ENCODE measurements around the gene INHBC.

DNA sequence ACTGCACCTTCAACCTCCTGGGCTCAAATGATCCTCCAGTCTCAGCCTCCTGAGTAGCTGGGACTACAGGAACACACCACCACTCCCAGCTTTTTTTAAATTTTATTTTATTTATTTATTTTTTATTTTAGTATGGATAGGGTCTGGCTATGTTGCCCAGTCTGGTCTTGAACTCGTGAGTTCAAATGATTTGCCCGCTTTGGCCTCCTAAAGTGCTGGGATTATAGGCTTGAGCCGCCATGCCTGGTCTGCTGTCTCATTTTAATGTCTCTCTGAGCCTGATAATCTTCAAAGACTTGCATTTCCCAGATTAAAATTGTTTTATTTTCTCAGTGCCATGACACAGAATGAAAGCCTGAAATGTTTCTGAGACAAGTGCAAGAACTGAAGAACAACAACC is 1.2 kb upstream of the INHBC start:
- TF ChIP-seq POLR2A (IDR thresholded peaks at IDR 0.05; ENCODE audit: low read length), result no peak
- no peak for TF ChIP-seq GATA1 (IDR thresholded peaks at IDR 0.05; ENCODE audit: low read depth, low read length)

All from erythroblast (primary cell).